Endodermal cell (in vitro differentiated cells): ENCODE data around the gene SLC6A18. TPM values are rescaled to one million over a fixed set of nuclear protein-coding genes. Genes with fewer than 3 reads are reported as not detected.

Source experiments
- DNase-seq: peaks from one replicate; pipeline ENCODE4 v3.0.0-alpha.2; 2017
- H3K27ac ChIP-seq: 2 replicates; pipeline ENCODE4 v1.5.1; 2013; ENCODE audit warnings: mild to moderate bottlenecking, low read depth, low read length, moderate library complexity
- H3K27me3 ChIP-seq: 2 replicates; pipeline ENCODE4 v1.6.1; 2013; ENCODE audit warnings: mild to moderate bottlenecking, low read length, moderate library complexity; ENCODE audit not compliant: insufficient read depth, control insufficient read depth, poor library complexity, severe bottlenecking
- H3K36me3 ChIP-seq: 2 replicates; pipeline ENCODE4 v1.7.0; 2013; ENCODE audit warnings: mild to moderate bottlenecking, low read length, moderate library complexity; ENCODE audit not compliant: control insufficient read depth, insufficient read depth
- H3K4me1 ChIP-seq: one replicate; pipeline ENCODE4 v1.7.0; 2013; ENCODE audit warnings: low read length; ENCODE audit not compliant: control insufficient read depth, insufficient read depth
- H3K4me3 ChIP-seq: 2 replicates; pipeline ENCODE4 v1.5.1; 2013; ENCODE audit warnings: mild to moderate bottlenecking, low read length, moderate library complexity
- H3K9ac ChIP-seq: 2 replicates; pipeline ENCODE4 v1.6.1; 2013; ENCODE audit warnings: mild to moderate bottlenecking, low read length, moderate library complexity; ENCODE audit not compliant: poor library complexity, severe bottlenecking; ENCODE audit errors: extremely low read depth
- H3K9me3 ChIP-seq: 2 replicates; pipeline ENCODE4 v1.6.1; 2013; ENCODE audit warnings: mild to moderate bottlenecking, low read length, moderate library complexity; ENCODE audit not compliant: control insufficient read depth
- H3K27ac Mint-ChIP-seq: 2 replicates; pipeline ENCODE4 v1.8.0; 2020; ENCODE audit warnings: mixed read lengths
- H3K27me3 Mint-ChIP-seq: 2 replicates; pipeline ENCODE4 v1.8.0; 2021; ENCODE audit warnings: mild to moderate bottlenecking, mixed read lengths; ENCODE audit not compliant: insufficient read depth
- H3K36me3 Mint-ChIP-seq: 2 replicates; pipeline ENCODE4 v1.8.0; 2020; ENCODE audit warnings: low read depth, mixed read lengths
- H3K4me1 Mint-ChIP-seq: 2 replicates; pipeline ENCODE4 v1.8.0; 2020; ENCODE audit warnings: mixed read lengths
- H3K4me3 Mint-ChIP-seq: 2 replicates; pipeline ENCODE4 v1.8.0; 2020; ENCODE audit warnings: mild to moderate bottlenecking, moderate library complexity, mixed read lengths
- H3K9me3 Mint-ChIP-seq: 2 replicates; pipeline ENCODE4 v1.8.0; 2020; ENCODE audit warnings: mild to moderate bottlenecking, mixed read lengths
- CTCF ChIP-seq: fragments of 200-600 bp; sonication (generic); conservative IDR thresholded peaks from 2 replicates; pipeline ENCODE4 v1.5.0; 2021; ENCODE audit warnings: antibody characterized with exemption, mild to moderate bottlenecking
- WGBS, 2 experiments: methylation state at CpG; one replicate each; pipeline versions ENCODE4 v1.1.5 to v1.1.7; 2013; ENCODE audit warnings: missing lambda C conversion rate in 2 of 2, mixed read lengths in 1 of 2; ENCODE audit not compliant: insufficient coverage in 1 of 2, insufficient read length in 1 of 2; 5-methylcytosine and 5-hydroxymethylcytosine counted together
- total RNA-seq, 2 donors: library from RNA; stranded (reverse); fragmentation: NEBNext Ultra II Directional in 1 of 2; extraction: Animal tissue kit (Norgen Biotek cat#: 25700) in 1 of 2; gene quantifications; 2 replicates in 1 of 2; 3 replicates in 1 of 2; pipeline ENCODE4 v1.2.1, GENCODE V29; 2021

The SLC6A18 gene
- total RNA-seq, 2 donors from 2014 or later = not detected

DNA sequence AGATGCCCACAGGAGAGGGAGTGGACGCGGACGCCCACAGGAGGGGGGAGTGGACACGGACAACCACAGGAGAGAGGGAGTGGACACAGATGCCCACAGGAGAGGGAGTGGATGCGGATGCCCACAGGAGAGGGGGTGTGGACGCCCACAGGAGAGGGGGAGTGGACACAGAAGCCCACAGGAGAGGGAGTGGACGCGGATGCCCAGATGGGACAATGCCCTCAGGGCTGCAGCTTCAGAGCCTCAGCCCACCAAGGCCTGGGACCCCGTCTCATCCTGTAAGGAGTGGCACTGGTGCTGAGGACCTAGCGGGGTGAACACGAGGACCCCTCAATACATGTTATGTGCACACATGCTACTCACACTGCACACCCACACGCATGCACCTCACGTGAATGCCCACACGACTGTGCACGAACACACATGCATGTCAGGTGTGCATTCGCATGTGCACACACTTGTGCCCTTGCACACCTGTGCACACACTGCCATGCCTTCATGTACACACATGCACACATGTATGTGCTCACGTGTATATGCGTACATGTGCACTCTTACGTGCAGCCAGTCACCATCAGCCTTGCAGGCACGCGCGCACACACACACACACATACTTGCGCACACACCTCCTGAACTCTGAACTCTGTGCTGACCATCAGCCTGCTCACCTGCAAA, 34.8 kb downstream of the SLC6A18 start:
- Histone ChIP-seq H3K9me3 (no peaks in the 10 kb centered on the region), H3K27ac (no peak overlapping the region), H3K27me3 (no peaks in the 10 kb centered on the region), H3K4me1 (no peaks in the 10 kb centered on the region), H3K9ac (no peak overlapping the region), H3K4me3 (no peak overlapping the region), H3K36me3 (no peaks in the 10 kb centered on the region)
- Mint-ChIP-seq H3K4me3 (no peak overlapping the region), H3K4me1 (no peaks in the 10 kb centered on the region), H3K27me3 (no peaks in the 10 kb centered on the region), H3K36me3 (no peaks in the 10 kb centered on the region), H3K27ac (no peak overlapping the region), H3K9me3 (no peaks in the 10 kb centered on the region)
- 95% methylated on average over 21 to 23 of the region's 23 CpGs for WGBS, 2 experiments
- DNase-seq = no peak
- TF ChIP-seq CTCF = no peak

DNA sequence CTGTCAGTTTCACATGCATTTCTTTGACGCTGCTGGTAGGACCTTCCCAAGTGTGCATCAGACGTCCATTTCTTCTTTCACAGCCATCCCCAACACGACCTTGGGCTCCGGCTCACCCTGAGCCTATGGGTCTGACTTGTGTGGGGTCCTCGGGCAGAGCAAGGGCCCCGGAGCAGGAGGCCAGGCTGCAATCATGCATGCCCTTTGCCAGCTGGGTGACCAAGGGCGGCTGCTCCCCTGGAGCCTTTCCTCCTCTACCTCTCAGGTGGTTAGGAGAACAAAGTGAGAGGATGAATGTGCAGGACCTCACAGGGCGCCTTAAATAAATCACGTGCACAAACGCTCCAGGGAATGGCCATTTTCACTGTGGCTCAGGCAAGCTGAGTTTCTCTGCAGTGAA, 36.5 kb downstream of the SLC6A18 start:
- no peak overlapping the region for H3K27ac Mint-ChIP-seq
- no peaks in the 10 kb centered on the region for H3K27me3 Mint-ChIP-seq
- H3K27ac ChIP-seq = no peak overlapping the region
- no peaks in the 10 kb centered on the region for H3K4me1 ChIP-seq
- WGBS, 2 experiments = 92 to 98% methylated on average over 6 to 10 of the region's 10 CpGs
- H3K4me3 ChIP-seq = no peak overlapping the region
- no peaks in the 10 kb centered on the region for H3K36me3 Mint-ChIP-seq
- no peaks in the 10 kb centered on the region for H3K9me3 Mint-ChIP-seq
- no peaks in the 10 kb centered on the region for H3K36me3 ChIP-seq
- no peak for TF ChIP-seq CTCF
- no peak overlapping the region for H3K4me3 Mint-ChIP-seq
- DNase-seq = no peak
- no peaks in the 10 kb centered on the region for H3K27me3 ChIP-seq
- no peak overlapping the region for H3K9ac ChIP-seq
- H3K9me3 ChIP-seq = no peaks in the 10 kb centered on the region
- H3K4me1 Mint-ChIP-seq = no peaks in the 10 kb centered on the region

- no peak overlapping the region for H3K27ac Mint-ChIP-seq
- WGBS, 2 experiments = 82% methylated on average over 1 of the region's 1 CpG; no CpG with 5 or more reads in 1 of the 2 experiments
- H3K4me1 Mint-ChIP-seq = no peaks in the 10 kb centered on the region
- no peaks in the 10 kb centered on the region for H3K9me3 ChIP-seq
- no peak for DNase-seq
- H3K27me3 Mint-ChIP-seq = no peaks in the 10 kb centered on the region
- H3K36me3 ChIP-seq = no peaks in the 10 kb centered on the region
- H3K4me1 ChIP-seq = no peaks in the 10 kb centered on the region
- no peaks in the 10 kb centered on the region for H3K9me3 Mint-ChIP-seq
- H3K4me3 ChIP-seq = no peak overlapping the region
- H3K4me3 Mint-ChIP-seq = no peak overlapping the region
- H3K27ac ChIP-seq = no peak overlapping the region
- H3K36me3 Mint-ChIP-seq = no peaks in the 10 kb centered on the region
- no peak overlapping the region for H3K9ac ChIP-seq
- TF ChIP-seq CTCF = no peak
- H3K27me3 ChIP-seq = no peaks in the 10 kb centered on the region
Observed at GRCh38 chr5:1262381-1262780, 37.2 kb downstream of the SLC6A18 start.
